Tibial nerve (tissue), 4 donors: ENCODE results near the gene CLSTN3. TPM values are rescaled to one million over a fixed set of nuclear protein-coding genes. Genes with fewer than 3 reads are reported as not detected.

Experiments
- small RNA-seq: library from RNA; depleted of rRNA; stranded (forward); fragments of <200 nt; gene quantifications from one replicate; pipeline ENCODE3, GENCODE V24; 2016
- total RNA-seq, 4 donors: library from RNA; depleted of rRNA; stranded (reverse); fragments of >200 nt; gene quantifications; one replicate each; pipeline ENCODE4 v1.1.0, GENCODE V29; 2016

The CLSTN3 gene
- total RNA-seq, 4 donors from 2014 or later, result 40.0 to 112 (median 79.6) TPM

Small RNAs within 50 kb of the gene (small RNA-seq; reads per million reads assigned to genes)
- gene RNU6-485P, result not detected

Other genes with a start within 250 kb of the CLSTN3 start
- gene LRRC23, start 225.5 kb upstream of the CLSTN3 start, total RNA-seq, result 10 to 100 TPM; 11.6 to 17.2 (median 17.1) TPM
- 10 to 100 TPM; 14.0 to 25.8 (median 15.9) TPM for gene ENO2, start 215.8 kb upstream of the CLSTN3 start, total RNA-seq
- gene ATN1, start 202.4 kb upstream of the CLSTN3 start, total RNA-seq, result 100 to 1,000 TPM in 3 of 4 donors, 10 to 100 TPM in 1; 92.2 to 260 (median 123) TPM
- gene RNU7-1, start 186.6 kb upstream of the CLSTN3 start, total RNA-seq, result not detected
- gene C12orf57, start 186.3 kb upstream of the CLSTN3 start, total RNA-seq, result 100 to 1,000 TPM; 569 to 764 (median 665) TPM
- 10 to 100 TPM; 11.9 to 31.5 (median 20.8) TPM for gene PTPN6, start 179.0 kb upstream of the CLSTN3 start, total RNA-seq
- gene PHB2, start 159.7 kb upstream of the CLSTN3 start, total RNA-seq, result 100 to 1,000 TPM; 138 to 178 (median 149) TPM
- gene EMG1, start 159.5 kb upstream of the CLSTN3 start, total RNA-seq, result 10 to 100 TPM; 27.7 to 37.7 (median 35.9) TPM
- gene LPCAT3, start 111.9 kb upstream of the CLSTN3 start, total RNA-seq, result 10 to 100 TPM; 19.7 to 29.7 (median 23.8) TPM
- gene C1S, start 69.7 kb upstream of the CLSTN3 start, total RNA-seq, result 1,000 to 10,000 TPM in 1 of 4 donors, 100 to 1,000 TPM in 3; 415 to 1,129 (median 638) TPM
- gene C1R, start 37.9 kb upstream of the CLSTN3 start, total RNA-seq, result 1,000 to 10,000 TPM in 1 of 4 donors, 100 to 1,000 TPM in 3; 528 to 1,237 (median 593) TPM
- 100 to 1,000 TPM; 125 to 214 (median 180) TPM for gene C1RL, start 21.2 kb upstream of the CLSTN3 start, total RNA-seq
- 1 to 10 TPM in 3 of 4 donors, under 1 TPM in 1; 0.78 to 9.9 (median 2.2) TPM for gene RBP5, start 1.5 kb upstream of the CLSTN3 start, total RNA-seq
- 10 to 100 TPM; 58.1 to 70.6 (median 65.7) TPM for gene PEX5, start 59.3 kb downstream of the CLSTN3 start, total RNA-seq
- not detected for gene ACSM4, start 173.7 kb downstream of the CLSTN3 start, total RNA-seq